HG02759 (cell line): ENCODE results near the gene XCL1.
"Not testable (repeated sequence)": the region's sequence is repeated elsewhere in the genome, so short reads cannot be mapped to it uniquely, and the experiment has no call there.

Experiments used
- ATAC-seq: cut with Tn5 transposase; IDR thresholded peaks from one replicate; pipeline ENCODE4 v1.9.1; 2021; ENCODE audit warnings: mild to moderate bottlenecking, moderate library complexity; ENCODE audit not compliant: unreplicated experiment

The XCL1 gene

GRCh38 chr1:168567007-168567406 lies 9.4 kb upstream of the XCL1 start:
- ATAC-seq = no peak

DNA sequence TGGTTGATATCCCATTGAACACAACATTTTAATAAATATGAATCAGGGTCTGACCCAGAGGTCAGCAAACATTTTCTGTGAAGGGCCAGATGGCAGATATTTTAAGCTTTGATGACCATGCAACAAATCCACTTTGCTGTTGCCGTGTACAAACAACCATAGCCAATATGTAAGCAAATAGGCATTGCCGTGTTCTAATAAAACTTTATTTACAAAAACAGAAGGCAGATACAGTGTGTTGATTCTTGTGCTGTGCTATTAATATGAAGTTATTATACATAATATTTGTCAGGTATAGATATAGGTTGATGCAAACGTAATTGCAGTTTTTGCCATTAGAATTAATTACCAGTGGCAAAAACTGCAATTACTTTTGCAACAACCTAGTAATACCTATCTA lies 8.8 kb upstream of the XCL1 start:
- ATAC-seq = no peak

GRCh38 chr1:168568346-168568745 lies 8.1 kb upstream of the XCL1 start:
- ATAC-seq = no peak

- ATAC-seq = no peak
Measured at GRCh38 chr1:168570652-168571051, 5.8 kb upstream of the XCL1 start.

GRCh38 chr1:168572633-168573032 lies 3.8 kb upstream of the XCL1 start:
- ATAC-seq = no peak

- peak; percentile 43 for ATAC-seq
Measured at GRCh38 chr1:168574234-168574633, 2.2 kb upstream of the XCL1 start.

DNA sequence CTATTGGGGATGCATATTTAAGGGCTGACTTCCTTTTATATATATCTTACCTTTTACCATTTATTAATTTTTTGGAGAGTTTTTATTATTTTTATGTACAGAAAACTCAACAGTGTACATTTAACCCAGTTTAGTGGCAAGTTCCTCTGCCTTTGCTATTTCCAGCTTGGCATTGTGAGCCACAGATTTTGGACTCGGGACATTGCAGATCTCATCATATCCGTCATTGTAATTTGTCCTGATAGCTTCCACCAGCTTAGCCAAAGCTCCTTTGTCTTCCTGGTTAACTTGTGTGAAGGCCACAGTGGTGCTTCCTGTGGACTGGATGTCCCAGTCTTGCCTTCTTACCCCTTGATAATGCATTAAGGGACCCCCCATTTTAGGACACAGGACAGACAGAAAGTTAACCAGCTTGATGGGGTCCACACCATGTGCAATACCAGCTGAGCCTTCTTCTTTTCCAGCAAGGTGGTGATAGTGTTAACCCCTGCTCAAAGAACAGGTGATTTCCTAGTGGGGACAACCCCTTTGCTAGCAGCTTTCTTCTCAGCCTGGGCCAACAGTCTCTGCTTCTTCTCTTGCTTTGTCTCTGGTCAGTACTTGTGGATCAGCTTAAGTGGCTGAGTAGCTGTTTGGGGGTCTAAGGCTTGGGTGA lies 2.3 kb downstream of the XCL1 start:
- ATAC-seq = not testable (repeated sequence)

GRCh38 chr1:168580290-168580689 lies 3.9 kb downstream of the XCL1 start:
- ATAC-seq = not testable (repeated sequence)

DNA sequence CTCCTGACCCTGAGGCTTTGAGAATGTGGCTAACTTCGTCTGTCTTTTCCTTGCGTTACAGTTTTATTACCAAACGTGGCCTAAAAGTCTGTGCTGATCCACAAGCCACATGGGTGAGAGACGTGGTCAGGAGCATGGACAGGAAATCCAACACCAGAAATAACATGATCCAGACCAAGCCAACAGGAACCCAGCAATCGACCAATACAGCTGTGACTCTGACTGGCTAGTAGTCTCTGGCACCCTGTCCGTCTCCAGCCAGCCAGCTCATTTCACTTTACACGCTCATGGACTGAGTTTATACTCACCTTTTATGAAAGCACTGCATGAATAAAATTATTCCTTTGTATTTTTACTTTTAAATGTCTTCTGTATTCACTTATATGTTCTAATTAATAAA lies 4.6 kb downstream of the XCL1 start:
- not testable (repeated sequence) for ATAC-seq

GRCh38 chr1:168581817-168582572 lies 5.6 kb downstream of the XCL1 start:
- ATAC-seq = no peak

GRCh38 chr1:168582688-168583336 lies 6.4 kb downstream of the XCL1 start:
- ATAC-seq = no peak

GRCh38 chr1:168583571-168583970 lies 7.2 kb downstream of the XCL1 start:
- no peak for ATAC-seq

- ATAC-seq = no peak
Measured at GRCh38 chr1:168585191-168585590, 8.8 kb downstream of the XCL1 start.

- no peak for ATAC-seq
Measured at GRCh38 chr1:168585937-168586336, 9.5 kb downstream of the XCL1 start.

DNA sequence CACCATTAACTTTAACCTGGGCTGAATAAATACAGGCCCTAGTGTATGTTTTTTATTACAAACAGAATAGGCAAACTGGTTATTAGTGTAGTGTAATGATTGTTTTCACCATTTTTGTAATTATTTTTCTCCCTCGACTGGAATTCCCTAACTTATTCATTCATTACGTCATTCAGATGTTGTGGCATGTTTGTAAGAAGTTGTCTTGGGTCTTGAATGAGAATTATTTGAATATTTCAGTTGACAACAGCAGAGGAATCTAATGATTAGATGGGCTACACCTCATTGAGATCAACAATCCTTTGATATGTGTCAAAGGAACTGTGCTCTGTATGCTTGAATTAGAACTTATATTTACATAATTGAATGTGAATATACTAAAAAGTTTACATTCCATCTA lies 12.8 kb downstream of the XCL1 start:
- no peak for ATAC-seq

DNA sequence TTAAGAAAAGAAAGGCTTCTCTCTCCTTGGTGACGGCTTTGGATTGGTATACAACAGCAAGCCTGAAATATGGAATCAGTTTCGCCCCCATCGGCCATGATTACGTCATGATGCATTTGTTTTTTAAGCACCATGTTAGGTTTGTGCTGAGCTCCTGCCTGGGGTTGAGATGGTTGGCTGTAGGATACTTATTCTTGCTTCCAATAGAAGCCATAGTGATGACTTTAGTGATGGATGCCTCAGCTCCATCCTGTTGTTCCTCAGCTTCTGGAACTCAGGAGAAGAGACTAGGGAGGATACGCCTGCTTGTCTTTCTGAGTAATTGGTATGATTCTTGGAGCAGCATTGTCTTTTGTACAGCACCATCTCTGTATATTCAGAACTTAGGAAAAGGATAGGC lies 14.7 kb downstream of the XCL1 start:
- no peak for ATAC-seq

DNA sequence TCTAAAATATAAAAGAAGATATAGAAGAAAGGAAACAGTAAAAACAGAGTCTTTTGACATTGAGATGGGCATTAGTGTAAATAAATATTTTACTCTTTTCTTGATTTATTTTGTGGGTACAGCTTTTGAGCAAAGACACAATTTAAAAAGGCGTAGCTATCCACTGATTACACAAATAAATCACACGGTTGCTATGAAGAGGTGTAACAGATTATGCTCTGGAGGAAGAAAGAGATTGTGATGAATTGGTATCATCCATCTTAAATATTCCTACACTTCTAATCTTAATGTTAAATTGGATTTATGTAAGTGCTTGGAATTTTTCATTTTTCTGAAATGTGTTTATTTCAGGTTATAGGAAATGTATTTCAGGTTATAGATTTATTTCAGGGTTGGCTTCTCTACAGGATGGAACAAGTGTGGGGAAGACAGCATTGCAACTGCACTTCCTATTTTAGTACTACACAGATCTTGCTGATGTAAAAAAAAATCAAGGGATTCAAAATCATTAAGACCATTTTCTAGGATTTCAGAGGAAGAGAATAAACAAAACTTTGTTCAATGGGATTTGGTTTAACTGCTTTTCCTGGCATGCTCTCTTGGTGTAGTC lies 15.3 kb downstream of the XCL1 start:
- ATAC-seq = no peak

GRCh38 chr1:168595403-168595802 lies 19.0 kb downstream of the XCL1 start:
- not testable (repeated sequence) for ATAC-seq

GRCh38 chr1:168598125-168598524 lies 21.7 kb downstream of the XCL1 start:
- ATAC-seq = no peak

- no peak for ATAC-seq
Measured at GRCh38 chr1:168598892-168599291, 22.5 kb downstream of the XCL1 start.

DNA sequence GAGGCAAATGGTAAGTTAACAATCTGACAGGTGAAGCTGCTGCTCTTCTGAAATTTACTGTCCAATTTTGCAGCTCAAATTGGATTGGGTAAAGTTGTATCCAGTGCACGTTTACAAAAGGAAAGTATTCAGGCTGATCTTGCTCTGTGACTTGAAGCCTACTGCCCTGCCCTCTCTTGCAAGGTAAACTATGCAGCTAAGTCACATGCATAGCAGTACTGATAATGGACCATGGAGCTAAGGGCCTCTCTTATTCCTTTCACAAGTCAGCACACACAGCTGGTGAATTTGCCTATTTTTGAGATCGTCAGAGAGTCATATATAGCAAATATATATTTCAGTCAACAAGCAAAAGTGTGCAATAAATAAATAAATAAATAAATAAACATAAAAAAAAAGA lies 23.2 kb downstream of the XCL1 start:
- ATAC-seq = no peak

DNA sequence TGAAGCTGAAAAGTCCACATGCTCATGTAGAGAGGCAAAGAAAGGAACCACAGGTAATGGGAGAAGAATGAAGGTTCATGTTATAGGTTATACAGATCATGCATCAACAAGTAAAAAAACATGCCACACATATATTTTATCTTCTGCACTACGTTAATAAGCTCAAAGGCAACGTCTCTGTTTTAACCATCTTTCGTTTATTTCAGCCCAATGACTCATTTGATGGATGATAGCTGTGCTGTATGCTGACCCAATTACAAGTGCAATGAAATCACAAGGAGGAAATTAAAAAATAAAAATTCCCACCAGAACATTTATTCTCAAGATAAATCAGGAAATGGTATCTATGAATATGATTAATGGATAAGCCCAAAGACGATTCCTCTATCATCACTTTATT lies 24.6 kb downstream of the XCL1 start:
- no peak for ATAC-seq
